Spleen (tissue), 7 donors: Measurements from ENCODE around the gene CTRL.

Experiments
- POLR2A ChIP-seq, 3 donors: fragments of 450-650 bp; IDR thresholded peaks; one replicate each; pipeline ENCODE4 v1.5.1; 2017; ENCODE audit warnings: antibody characterized with exemption in 3 of 3, mild to moderate bottlenecking in 1 of 3
- TF ChIP-seq, protein P1 (sequence below), 11 experiments: fragments of 200-600 bp in 7 of 11; fragments of 450-650 bp in 4 of 11; sonication (generic) in 4 of 11; IDR thresholded peaks in 8 of 11; conservative IDR thresholded peaks in 3 of 11; 1 replicate in 7 of 11; 2 replicates in 4 of 11; pipeline versions ENCODE4 v1.4.0 to v1.8.0; 2016 to 2021; ENCODE audit warnings: antibody characterized with exemption in 11 of 11, inconsistent platforms in 4 of 11, mild to moderate bottlenecking in 1 of 11
- donor health status: DM: no; HTN: no; CAD: no; lungs with moderate emphysema.
- donor health status: DM: no; HTN: no; CAD: no.
- donor health status: DM: no; HTN: no; CAD: no.

DNA sequence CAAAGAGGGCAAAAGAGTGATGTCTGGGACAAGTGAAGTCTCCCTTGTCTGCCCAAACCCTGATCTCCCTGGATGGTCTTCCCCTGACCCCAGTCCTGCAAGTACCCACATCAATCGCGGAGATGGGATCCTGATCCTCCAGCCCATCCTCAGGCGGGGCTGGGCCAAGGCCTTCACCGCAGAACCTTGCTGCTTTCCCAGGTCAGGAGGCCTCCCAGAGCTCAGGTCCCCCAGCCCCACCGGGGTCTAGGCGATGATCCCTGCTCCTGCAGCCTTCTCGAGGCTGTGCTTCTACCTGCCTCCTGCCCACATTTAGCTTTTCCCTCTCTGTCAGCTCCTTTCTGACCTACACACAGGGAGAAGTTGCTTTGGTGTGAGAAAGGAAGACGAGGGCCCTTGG lies 30.5 kb upstream of the CTRL start:
- no peak for TF ChIP-seq POLR2A (IDR thresholded peaks at IDR 0.05)
- TF ChIP-seq, protein P1, sequence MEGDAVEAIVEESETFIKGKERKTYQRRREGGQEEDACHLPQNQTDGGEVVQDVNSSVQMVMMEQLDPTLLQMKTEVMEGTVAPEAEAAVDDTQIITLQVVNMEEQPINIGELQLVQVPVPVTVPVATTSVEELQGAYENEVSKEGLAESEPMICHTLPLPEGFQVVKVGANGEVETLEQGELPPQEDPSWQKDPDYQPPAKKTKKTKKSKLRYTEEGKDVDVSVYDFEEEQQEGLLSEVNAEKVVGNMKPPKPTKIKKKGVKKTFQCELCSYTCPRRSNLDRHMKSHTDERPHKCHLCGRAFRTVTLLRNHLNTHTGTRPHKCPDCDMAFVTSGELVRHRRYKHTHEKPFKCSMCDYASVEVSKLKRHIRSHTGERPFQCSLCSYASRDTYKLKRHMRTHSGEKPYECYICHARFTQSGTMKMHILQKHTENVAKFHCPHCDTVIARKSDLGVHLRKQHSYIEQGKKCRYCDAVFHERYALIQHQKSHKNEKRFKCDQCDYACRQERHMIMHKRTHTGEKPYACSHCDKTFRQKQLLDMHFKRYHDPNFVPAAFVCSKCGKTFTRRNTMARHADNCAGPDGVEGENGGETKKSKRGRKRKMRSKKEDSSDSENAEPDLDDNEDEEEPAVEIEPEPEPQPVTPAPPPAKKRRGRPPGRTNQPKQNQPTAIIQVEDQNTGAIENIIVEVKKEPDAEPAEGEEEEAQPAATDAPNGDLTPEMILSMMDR (IDR thresholded peaks at IDR 0.05 in 8 of 11, conservative IDR thresholded peaks at IDR 0.05 in 3 of 11): no peak
